ENCODE data around the gene MMAB.

The MMAB gene

DNA sequence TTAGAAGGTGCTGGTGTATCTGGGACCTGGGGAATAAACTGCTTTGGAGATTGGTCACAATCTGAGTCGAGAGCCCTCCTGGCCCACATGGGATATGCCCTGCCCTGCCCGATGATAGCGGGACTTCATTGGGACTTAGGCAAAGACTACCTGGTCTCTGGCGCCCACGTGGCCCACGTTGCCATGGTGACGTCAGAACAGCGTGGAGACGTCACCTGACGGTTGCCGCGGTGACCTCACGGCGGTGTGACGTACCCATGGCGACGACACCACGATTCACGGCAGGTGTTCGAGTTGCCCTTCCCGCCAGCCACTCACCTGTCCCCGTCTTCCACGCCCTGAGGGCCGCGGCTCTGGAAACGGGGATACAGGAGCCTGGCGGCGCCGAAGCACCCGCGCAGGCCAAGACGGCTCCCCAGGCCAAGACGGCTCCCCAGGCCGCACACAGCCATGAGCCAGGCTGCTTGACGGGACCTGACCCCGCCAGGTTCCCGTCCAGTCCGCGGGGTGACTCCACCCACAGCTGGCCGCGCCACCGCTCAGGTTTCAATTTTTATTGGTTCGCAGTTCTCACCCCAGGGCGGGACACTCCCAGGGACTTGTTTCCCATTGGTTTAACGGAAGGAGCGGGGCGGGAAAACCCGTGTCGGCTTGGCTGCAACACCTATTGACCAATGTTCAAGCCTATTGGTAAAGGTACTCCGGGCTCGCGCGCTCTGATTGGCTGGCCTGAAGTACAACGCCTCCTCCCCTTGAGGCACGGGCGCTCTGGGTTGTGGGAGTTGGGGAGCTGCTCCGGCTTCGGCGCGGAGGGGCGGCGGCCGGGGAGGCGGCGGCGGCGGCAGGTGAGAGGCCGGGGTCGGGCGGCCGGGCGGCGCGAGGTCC is at the start of gene MMAB, which contains the start of gene MVK:
Gene MMAB, minus strand, starts transcription at position 476 of the 885 bp plus-strand sequence. Its CDS starts 24 bp downstream, at position 452.
Gene MVK, plus strand, starts transcription at position 766 of the 885 bp plus-strand sequence. CDS start 1,029 bp downstream, outside the sequence.
- peak; percentile 99 for DNase-seq (ENCODE audit: low spot score)

DNA sequence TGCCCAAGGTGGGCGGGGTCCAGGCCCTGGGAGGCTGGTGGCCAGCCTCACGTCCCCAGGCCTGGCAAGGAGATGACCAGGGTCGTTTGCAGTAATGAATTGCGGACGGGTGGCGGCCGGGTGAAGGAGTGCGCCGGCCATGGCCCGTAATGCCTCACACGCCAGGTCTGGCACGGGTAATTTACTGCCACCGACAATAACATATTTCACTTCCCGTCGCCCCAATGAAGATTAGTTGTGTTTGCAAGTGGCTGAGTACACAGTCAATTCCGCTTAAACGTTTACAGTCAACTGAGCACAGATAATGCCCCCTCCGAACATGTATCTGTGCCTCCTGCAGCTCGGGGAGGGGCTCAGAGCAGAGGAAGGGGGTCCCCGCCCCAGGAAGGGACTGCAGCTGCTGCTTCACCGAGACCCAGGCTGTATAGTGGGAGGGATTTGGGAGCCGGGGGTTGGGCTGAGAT is 48.6 kb upstream of the MMAB start:
- DNase-seq (ENCODE audit: low spot score), result no peak

DNA sequence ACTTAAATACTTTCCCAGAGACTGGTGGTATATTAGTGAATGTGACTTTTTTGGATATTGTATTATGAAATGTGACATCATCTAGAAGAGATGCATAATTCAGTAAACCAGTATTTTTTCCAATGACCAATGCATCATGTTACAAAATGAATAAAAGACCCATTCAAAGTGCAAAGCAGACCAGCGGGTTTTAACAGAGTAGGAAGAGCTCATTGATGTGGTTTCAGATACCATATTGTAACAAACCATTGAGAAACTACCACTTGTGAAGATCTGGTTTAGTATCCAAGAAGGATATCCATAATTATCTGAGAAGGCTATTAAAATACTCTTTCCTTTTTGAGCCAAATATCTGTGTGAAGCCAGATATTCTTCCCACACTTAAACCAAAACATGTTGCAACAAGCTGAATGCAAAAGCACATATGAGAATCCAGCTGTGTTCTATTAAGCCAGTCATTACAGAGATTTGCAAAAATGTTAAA is 47.9 kb upstream of the MMAB start:
- DNase-seq (ENCODE audit: low spot score), result no peak

DNA sequence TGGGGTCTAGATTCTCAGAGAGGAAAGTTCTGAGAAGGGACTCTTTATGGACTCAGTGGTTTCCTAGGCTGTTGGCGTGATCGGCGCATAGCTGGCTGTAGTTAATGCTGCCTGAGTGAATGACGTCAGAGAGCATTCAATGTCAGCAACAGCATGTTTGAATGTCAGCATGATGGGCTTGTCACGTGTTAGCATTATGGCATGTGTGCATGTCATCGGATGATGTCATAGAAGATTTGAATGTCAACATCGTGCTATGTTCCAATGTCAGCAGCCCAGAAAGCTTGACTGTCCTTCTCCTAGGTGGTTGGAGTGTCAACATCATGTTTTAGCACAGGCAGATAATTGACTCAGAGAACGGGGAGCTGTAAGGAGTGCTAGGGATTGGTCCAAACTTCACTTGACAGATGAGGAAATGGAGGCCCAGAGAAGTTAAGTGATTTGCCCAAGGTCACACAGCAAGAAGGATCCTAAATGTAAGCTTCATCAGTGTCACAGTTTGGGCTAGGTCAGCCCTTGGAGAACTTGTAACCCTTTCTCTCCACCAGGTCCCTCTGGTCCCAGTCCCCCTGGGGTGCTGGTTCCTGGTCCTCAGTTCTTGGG is 45.8 kb upstream of the MMAB start:
- DNase-seq (ENCODE audit: low spot score), result no peak

DNA sequence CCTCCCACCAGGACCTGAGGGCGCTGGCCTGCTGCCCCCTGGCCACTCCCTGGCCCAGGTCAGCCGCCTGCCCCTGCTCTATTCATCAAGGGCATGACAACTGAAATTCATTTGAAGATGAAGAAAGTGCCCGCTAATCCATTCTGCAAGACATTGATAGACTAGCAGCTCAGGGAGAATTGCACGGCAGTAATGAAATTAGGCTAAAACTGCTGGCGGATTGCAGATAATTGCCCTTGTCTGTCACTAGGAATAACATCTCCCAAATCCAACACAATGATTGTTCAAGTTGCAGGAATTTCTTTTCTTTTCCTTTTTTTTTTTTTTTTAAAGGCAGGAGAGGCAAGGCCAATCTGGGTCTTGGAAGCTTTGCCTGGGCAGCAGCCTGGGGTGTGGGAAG is 44.8 kb upstream of the MMAB start:
- no peak for DNase-seq (ENCODE audit: low spot score)

DNA sequence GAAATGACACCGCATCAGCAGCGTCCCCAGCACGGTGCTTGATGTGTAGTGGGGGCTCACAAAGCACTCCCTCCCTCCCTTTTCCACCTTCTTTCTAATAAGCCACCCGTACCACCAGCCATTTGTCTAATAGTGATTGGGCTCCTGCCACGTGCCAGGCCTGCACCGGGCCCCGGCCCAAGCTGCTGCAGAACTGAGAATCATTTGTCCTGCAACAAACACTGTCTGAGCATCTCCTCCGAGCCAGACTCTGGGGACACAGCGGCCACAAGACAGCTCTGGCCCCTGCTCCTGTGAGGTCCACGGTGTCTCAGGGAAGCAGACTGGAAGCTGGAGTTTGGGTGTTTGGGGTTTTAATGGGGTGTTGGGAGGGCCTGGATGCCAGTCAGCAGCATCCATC is 44.2 kb upstream of the MMAB start:
- DNase-seq (ENCODE audit: low spot score), result no peak

DNA sequence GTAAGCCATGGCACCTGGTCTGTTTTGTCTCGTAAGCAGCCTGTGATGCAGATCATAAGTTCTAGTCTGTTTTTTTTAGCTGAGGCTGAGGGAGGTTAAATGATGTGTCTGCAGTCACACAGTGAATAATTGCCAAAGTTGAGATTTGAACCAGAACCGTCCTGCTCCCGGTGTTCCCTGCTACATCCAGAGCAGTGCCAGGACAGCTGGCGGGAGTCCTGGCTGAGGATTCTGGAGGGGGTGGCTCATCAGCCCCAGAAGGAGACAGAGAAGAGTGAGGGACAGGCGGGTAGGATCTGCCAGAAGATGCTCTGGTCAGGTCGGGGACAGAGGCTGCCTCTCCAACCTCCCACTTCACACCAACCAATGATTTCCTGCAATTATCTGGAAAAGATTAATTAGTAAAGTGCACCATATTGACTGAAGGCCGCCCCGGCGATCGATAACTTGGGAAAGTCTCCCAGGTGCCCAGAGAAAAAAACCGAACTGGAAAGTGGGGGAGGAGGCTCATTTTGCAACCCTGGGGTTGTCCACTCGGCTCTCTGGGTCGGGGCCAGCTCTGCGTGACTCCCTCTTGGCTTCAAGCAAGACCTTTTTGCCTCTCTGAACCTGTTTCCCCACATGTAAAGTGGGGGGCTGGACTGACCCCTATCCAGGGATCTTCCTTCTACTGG is 42.4 kb upstream of the MMAB start:
- DNase-seq (ENCODE audit: low spot score), result no peak

DNA sequence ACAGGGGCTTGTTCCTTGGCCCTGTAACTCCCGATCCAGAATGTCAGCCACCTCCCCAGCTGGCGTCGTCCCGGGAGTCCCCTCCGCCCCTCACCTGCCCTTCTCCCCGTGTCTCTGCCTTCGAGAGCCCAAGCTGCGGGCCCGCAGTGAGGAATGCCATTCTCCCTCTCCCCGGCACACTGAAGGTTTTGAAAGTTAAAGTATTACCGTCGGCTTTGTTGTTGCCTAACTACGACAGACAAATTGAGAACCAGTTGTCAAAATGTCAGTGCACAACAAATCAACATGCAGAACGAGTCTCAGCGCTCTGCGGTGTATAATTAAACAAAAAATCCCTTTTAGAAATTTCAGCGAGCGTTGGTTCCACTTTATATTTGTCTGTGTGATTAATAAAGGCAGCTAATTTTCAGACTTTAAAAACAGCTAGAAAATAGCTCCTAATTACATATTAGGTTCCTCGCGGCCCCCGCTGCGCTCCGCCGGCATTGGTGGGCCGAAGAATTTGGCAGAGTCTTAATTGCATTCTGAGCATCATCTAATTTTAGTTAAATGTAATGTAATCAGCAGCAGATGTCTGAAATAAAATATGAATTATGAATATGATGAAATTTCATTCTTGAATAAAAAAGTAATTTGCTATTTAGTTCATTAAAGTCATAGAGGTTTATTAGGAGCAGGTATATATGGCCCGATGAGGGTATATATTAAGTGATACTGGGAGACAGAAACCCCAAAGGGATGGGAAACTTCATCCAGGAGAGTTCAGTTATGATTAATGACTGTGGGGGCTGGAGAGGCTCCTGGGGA is 40.5 kb upstream of the MMAB start:
- no peak for DNase-seq (ENCODE audit: low spot score)

DNA sequence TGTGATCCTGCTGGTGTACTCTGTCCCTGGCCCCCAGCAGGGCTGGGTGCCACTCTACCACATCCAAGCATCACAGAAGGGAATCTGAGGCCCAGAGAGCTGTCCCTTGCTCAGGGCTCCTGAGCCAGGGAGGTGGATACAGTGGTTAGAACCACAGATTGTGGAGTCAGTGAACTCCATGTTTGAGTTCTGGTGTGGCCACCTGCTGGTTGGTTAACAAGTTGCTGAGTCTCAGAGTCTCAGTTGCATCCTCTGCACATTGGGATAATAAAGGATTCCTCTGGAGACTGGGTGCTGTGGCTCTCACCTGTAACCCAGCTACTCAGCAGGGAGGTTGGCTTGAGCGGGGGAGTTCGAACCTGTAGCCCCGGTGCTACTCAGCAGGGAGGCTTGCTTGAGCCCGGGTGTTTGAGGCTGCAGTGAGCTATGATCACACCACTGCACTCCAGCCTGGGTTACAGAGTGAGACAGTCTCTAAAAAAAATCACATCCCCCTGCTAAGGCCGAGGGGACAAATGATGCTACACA is 39.7 kb upstream of the MMAB start:
- peak; percentile 55 for DNase-seq (ENCODE audit: low spot score)

DNA sequence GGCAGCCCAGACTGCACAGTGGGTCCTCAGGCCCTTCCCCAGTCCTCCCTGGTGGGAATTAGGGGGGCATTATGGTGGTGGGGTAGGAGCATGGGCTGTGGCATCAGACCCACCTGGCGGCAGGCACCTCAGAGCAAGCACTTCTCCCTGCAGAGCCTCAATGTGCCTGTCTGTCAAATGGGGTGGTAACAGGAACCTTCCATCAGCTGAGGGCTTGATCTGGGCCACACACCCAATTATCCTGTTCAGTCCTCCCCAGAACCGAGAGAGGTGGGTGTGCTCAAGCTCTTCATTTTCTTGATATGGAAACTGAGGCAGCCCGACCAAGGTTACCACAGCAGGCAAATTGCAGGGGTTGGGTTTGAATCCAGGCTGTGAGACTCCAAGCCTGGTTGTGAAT is 38.7 kb upstream of the MMAB start:
- DNase-seq (ENCODE audit: low spot score), result no peak

DNA sequence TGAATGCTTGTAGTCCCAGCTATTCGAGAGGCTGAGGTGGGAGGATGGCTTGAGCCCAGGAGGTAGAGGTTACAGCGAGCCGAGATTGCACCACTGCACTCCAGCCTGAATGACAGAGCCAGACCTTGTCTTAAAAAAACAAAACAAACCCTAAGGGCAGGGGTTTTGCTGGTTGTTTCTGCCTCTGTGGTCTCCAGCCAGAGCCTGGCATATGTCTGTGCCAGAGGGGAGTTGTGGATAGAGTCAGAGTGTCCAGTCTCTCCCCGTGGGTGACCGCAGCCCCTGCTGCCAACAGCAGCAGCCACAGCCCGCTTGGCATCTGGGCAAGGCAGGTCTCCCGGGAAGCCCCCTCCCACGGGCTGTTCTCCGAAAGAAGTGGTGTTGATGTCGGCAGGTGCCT is 37.9 kb upstream of the MMAB start:
- DNase-seq (ENCODE audit: low spot score), result no peak

DNA sequence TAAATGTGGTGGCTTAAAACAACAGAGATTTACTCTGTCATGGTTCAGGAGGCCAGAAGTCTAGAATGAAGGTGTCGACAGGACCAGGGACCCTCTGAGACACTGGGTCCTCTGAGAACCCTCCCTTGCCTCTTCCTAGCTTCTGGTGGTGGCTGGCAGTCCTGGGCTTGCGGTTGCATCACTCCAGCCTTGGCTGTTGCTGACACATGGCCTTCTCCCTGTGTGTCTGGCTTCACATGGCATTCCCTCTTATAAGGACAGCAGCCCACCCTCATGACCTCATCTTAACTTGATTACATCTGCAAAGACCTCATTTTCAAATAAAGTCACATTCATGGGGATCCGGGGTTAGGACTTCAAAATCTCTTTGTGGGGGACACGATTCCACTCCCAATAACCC is 37.2 kb upstream of the MMAB start:
- DNase-seq (ENCODE audit: low spot score), result no peak

DNA sequence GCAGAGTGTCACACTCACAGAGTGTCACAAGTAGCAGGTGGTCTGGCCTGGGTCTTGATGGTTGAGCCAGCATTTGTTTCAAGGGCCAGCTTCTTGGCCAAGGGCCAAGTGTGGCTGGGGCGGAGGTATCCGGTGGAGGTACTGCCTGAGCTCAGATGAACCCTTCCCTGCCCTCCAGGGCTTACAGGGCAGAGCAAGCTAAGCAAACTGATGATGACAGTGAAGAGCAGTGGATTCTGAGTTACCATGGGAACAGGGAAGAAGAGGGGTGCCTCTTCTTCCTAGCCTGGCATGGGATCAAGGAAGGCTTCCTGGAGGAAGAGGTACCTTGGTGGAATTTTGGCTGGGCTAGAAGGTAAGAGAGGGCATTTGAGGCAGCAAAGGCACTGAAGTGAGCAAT is 36.0 kb upstream of the MMAB start:
- no peak for DNase-seq (ENCODE audit: low spot score)

DNA sequence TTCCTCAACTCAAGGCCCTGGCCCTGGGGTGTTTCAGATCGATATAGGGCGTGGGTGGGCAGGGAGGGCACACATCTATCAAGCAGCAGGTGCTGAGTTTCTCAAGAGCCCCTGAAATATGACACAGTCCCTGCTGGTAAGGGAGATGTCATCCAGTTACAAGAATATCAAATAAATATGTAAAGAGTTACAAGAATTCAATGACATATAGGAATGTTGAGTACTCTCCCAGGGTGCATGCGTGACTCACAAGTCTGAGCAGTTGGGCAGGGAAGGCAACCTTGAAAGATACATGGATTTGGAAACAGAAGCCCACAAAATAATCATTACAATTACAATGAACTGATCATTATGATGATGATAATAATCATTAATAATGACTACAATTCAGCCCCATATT is 35.5 kb upstream of the MMAB start:
- DNase-seq (ENCODE audit: low spot score), result no peak

DNA sequence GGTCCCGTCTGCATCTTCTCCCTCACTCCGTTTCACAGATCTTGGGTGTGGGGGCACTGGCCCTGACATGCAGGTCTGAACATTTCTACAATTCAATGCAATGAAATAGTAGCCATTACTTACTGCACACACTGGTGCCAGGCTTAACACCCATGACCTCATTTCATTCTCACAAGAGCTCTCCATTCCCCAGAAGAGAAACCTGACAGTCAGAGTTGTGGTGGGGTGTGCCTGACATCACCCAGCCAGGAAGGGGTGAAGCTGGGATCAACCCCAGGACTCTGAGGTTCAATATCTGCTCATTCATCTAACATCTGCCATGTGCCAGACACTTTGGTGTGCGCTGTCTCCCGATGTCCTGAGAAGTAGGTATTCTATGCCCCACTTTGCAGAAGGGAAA is 35.0 kb upstream of the MMAB start:
- DNase-seq (ENCODE audit: low spot score), result no peak

DNA sequence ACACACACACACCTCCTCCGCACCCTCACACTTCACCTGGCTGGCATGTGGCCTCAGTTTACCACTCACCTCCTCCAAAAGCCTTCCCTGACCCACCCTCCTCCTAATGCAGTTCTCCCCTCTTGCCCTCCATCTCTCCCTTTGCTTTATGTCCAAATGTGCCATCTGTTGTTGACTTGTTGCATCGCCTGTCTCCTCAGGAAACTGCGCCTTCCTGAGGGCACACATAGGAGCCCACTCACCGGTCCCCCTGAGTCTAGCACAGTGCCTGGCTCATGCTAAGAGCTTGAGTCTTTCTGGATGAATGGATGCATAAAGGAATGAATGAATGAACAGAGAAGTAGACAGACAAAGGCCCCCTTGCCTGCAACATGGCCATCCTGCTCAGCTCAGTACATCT is 34.3 kb upstream of the MMAB start:
- DNase-seq (ENCODE audit: low spot score), result no peak

DNA sequence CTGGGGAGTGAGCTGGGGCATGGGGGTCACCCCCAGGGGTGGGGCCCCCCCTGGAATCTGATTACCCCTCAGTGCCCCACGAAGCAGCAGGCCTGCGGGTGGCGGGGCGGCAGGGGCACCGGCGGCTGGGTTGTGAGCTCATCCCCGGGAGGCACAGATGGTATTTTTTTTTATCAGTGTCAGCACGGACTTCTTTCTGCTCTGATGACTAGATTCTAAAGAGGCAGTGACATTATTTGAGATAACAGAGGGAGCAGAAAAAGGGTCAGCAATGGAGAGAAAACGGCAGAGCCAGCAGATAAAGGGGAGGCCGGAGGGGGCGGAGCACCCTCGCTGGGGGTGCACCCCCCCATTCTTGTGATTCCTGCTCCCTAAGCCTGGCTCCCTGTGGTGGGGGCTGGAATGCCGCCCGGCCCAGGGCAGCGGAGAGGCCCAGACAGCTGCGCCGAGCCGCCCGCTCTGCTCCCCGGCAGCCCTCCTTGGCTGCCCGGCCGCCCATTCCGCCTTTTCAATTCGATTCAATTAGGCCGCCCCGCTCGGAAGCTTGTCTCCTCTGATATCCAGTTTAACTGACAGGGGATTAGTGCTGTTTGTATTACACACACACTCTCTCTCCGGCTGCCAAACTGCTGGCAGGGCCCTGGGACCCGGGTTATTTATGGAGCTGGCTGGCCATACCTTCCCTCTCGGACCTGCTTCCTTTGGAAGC is 33.2 kb upstream of the MMAB start:
- DNase-seq (ENCODE audit: low spot score), result no peak

DNA sequence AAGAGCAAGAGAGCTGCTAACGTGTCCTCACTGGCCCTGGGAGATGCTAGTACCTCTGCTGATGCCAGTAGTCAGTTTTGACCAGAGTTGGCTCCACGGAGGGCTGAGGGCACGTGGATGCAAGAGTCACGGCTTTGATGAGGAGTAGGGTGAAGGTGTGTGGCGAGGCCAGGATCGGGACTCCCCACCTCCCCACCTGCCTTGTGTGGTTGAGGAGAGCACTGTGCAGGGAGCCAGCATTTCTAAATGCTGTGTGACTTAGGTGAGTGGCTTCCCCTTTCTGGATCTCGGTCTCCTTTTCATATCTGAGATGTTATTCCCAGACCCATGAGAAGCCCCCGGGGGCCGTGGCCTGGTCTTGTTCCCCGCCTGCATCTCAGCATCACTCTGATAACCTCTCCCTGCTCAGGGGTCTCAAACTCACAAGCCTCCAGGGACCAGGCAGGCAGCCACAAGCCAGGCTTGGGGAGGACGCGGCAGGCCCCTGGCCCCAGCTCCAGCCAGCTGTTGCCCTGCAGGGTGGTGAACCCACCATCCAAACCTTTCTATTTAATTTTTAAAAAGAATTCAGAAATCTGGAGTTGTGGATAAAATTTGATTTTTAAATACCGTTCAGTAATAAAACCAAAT is 32.4 kb upstream of the MMAB start:
- no peak for DNase-seq (ENCODE audit: low spot score)

DNA sequence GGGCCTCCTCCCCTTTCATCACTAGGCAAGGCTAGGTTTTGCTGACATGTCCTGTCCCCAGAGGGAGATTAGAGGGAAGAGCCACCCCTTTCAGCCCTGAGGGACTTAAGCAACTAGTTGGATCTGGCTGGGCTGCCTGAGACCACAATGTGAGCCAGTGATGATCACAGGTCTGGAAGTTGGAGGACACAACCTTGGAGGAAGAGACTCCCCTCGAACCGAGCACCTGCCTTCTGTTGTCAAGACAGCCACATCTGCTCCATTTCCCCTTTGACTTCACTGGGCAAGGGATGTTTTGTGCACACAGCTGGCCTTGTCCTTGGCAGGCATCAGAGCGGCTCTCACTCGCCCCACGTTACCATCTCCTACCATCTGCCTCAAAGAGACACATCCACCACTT is 31.7 kb upstream of the MMAB start:
- no peak for DNase-seq (ENCODE audit: low spot score)

DNA sequence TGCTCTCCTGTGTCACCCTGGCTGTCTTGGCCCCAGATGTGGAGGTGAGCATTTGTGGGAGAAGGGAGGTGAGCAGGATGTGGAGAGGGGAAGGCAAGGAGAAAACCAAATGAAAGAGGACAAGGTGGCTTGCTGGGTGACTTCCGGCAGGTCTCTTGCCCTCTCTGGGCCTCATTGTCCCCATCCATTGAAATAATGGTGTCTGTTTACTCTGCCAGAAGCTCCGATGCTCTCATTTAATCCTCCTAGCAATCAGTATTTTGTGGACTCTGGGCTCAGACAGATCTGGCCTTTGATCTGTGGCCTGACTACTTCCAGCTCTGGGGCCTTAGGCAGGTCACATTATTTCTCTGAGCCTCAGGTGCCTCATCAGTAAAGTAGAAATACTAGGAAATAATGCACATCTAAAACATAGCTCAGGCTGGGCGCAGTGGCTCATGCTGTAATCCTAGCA is 30.9 kb upstream of the MMAB start:
- DNase-seq (ENCODE audit: low spot score), result no peak
